H9 (cell line): ENCODE measurements around the gene SLPI. TPM values are rescaled to one million over a fixed set of nuclear protein-coding genes. Genes with fewer than 3 reads are reported as not detected.

Source experiments
- DNase-seq: peaks from one replicate; pipeline ENCODE4 v3.0.0-alpha.2; 2017
- H2AFZ ChIP-seq: one replicate; pipeline ENCODE4 v1.6.1; 2013; ENCODE audit warnings: mild to moderate bottlenecking, low read length, control low read depth, moderate library complexity
- H2AK5ac ChIP-seq: 2 replicates; pipeline ENCODE4 v1.6.1; 2013; ENCODE audit warnings: low read length, control low read depth, mixed read lengths; ENCODE audit not compliant: insufficient read length
- H2BK120ac ChIP-seq: one replicate; pipeline ENCODE4 v1.6.1; 2013; ENCODE audit warnings: low read depth, mild to moderate bottlenecking, low read length, control low read depth, inconsistent platforms; ENCODE audit not compliant: poor library complexity, severe bottlenecking
- H2BK12ac ChIP-seq: 2 replicates; pipeline ENCODE4 v1.6.1; 2013; ENCODE audit warnings: low read length, control low read depth, mixed read lengths, low read depth; ENCODE audit not compliant: insufficient read length
- H2BK15ac ChIP-seq: 2 replicates; pipeline ENCODE4 v1.6.1; 2013; ENCODE audit warnings: low read depth, low read length, control low read depth
- H2BK20ac ChIP-seq: one replicate; pipeline ENCODE4 v1.6.1; 2013; ENCODE audit warnings: low read depth, mild to moderate bottlenecking, low read length, control low read depth, inconsistent platforms; ENCODE audit not compliant: poor library complexity, severe bottlenecking
- H2BK5ac ChIP-seq: 2 replicates; pipeline ENCODE4 v1.6.1; 2013; ENCODE audit warnings: low read length, control low read depth, mixed read lengths; ENCODE audit not compliant: insufficient read length
- H3K14ac ChIP-seq: 2 replicates; pipeline ENCODE4 v1.6.1; 2013; ENCODE audit warnings: low read length, control low read depth; ENCODE audit not compliant: insufficient read depth
- H3K18ac ChIP-seq: 2 replicates; pipeline ENCODE4 v1.6.1; 2013; ENCODE audit warnings: low read depth, mild to moderate bottlenecking, mixed read lengths, low read length, control low read depth; ENCODE audit not compliant: insufficient read length
- H3K23ac ChIP-seq: 2 replicates; pipeline ENCODE4 v1.6.1; 2013; ENCODE audit warnings: low read length, control low read depth, mixed read lengths, low read depth; ENCODE audit not compliant: insufficient read length
- H3K23me2 ChIP-seq: 2 replicates; pipeline ENCODE4 v1.6.1; 2013; ENCODE audit warnings: low read depth, mild to moderate bottlenecking, mixed read lengths, low read length, control low read depth; ENCODE audit not compliant: insufficient read length, poor library complexity, severe bottlenecking
- H3K27ac ChIP-seq: 2 replicates; pipeline ENCODE4 v1.5.1; 2013; ENCODE audit warnings: low read length, control low read depth, mixed read lengths, low read depth; ENCODE audit not compliant: insufficient read length
- H3K27me3 ChIP-seq: 2 replicates; pipeline ENCODE4 v1.6.1; 2013; ENCODE audit warnings: low read length, control low read depth, inconsistent platforms; ENCODE audit not compliant: insufficient read depth
- H3K4ac ChIP-seq: 2 replicates; pipeline ENCODE4 v1.6.1; 2013; ENCODE audit warnings: low read depth, mild to moderate bottlenecking, control low read depth, inconsistent platforms, low read length, moderate library complexity
- H3K4me1 ChIP-seq: 2 replicates; pipeline ENCODE4 v1.6.1; 2013; ENCODE audit warnings: low read length, control low read depth, inconsistent platforms; ENCODE audit not compliant: insufficient read depth
- H3K4me2 ChIP-seq: 2 replicates; pipeline ENCODE4 v1.6.1; 2013; ENCODE audit warnings: low read length, control low read depth, mixed read lengths; ENCODE audit not compliant: insufficient read length, insufficient read depth
- H3K56ac ChIP-seq: 2 replicates; pipeline ENCODE4 v1.6.1; 2013; ENCODE audit warnings: low read depth, mild to moderate bottlenecking, mixed read lengths, low read length, control low read depth; ENCODE audit not compliant: insufficient read length
- H3K79me1 ChIP-seq: 2 replicates; pipeline ENCODE4 v1.6.1; 2013; ENCODE audit warnings: low read depth, mild to moderate bottlenecking, moderate library complexity, low read length, control low read depth, inconsistent platforms; ENCODE audit not compliant: insufficient read depth, poor library complexity, severe bottlenecking
- H3K79me2 ChIP-seq: 2 replicates; pipeline ENCODE4 v1.6.1; 2013; ENCODE audit warnings: low read length, control low read depth, inconsistent platforms; ENCODE audit not compliant: insufficient read depth
- H3K9ac ChIP-seq: 2 replicates; pipeline ENCODE4 v1.6.1; 2013; ENCODE audit warnings: low read length, control low read depth, mixed read lengths; ENCODE audit not compliant: insufficient read length; ENCODE audit errors: extremely low read depth
- H3K9me3 ChIP-seq: one replicate; pipeline ENCODE4 v1.6.1; 2013; ENCODE audit warnings: low read depth, low read length, inconsistent platforms; ENCODE audit not compliant: control insufficient read depth
- H3T11ph ChIP-seq: one replicate; pipeline ENCODE4 v1.6.1; 2013; ENCODE audit warnings: mild to moderate bottlenecking, low read length, control low read depth, inconsistent platforms
- H4K20me1 ChIP-seq: one replicate; pipeline ENCODE4 v1.6.1; 2013; ENCODE audit not compliant: control insufficient read depth, insufficient read length, insufficient read depth
- H4K5ac ChIP-seq: 2 replicates; pipeline ENCODE4 v1.6.1; 2013; ENCODE audit warnings: low read depth, mild to moderate bottlenecking, mixed read lengths, low read length, control low read depth; ENCODE audit not compliant: insufficient read length
- H4K8ac ChIP-seq: replicated peaks from 2 replicates; pipeline ENCODE4 v1.6.1; 2013; ENCODE audit warnings: low read length, control low read depth, mixed read lengths, low read depth; ENCODE audit not compliant: insufficient read length
- H4K91ac ChIP-seq: 2 replicates; pipeline ENCODE4 v1.6.1; 2013; ENCODE audit warnings: low read depth, mild to moderate bottlenecking, moderate library complexity, mixed read lengths, low read length, control low read depth; ENCODE audit not compliant: insufficient read length
- H3K27ac Mint-ChIP-seq, 3 experiments: 2 replicates in 2 of 3; 3 replicates in 1 of 3; pipeline ENCODE4 v1.8.0; 2020 to 2021; ENCODE audit warnings: mixed read lengths in 3 of 3, mild to moderate bottlenecking in 1 of 3, moderate library complexity in 1 of 3
- H3K27me3 Mint-ChIP-seq: 2 replicates; pipeline ENCODE4 v1.8.0; 2021; ENCODE audit warnings: low read depth, mild to moderate bottlenecking, moderate library complexity, mixed read lengths
- H3K36me3 Mint-ChIP-seq, 3 experiments: 2 replicates in 2 of 3; 3 replicates in 1 of 3; pipeline ENCODE4 v1.8.0; 2020 to 2021; ENCODE audit warnings: low read depth in 3 of 3, mixed read lengths in 3 of 3; ENCODE audit not compliant: insufficient read depth in 1 of 3
- H3K4me1 Mint-ChIP-seq, 2 experiments: 2 replicates each; pipeline ENCODE4 v1.8.0; 2020; ENCODE audit warnings: mixed read lengths in 2 of 2
- H3K4me3 Mint-ChIP-seq, 2 experiments: 2 replicates in 1 of 2; 3 replicates in 1 of 2; pipeline ENCODE4 v1.8.0; 2020 to 2021; ENCODE audit warnings: mild to moderate bottlenecking in 2 of 2, mixed read lengths in 2 of 2, moderate library complexity in 1 of 2
- H3K9me3 Mint-ChIP-seq, 2 experiments: 2 replicates in 1 of 2; 3 replicates in 1 of 2; pipeline ENCODE4 v1.8.0; 2020; ENCODE audit warnings: mild to moderate bottlenecking in 2 of 2, mixed read lengths in 2 of 2, moderate library complexity in 1 of 2
- WGBS: extraction: QIAGEN DNeasy Blood & Tissue Kit; methylation state at CpG from one replicate; pipeline ENCODE4 v1.1.7; 2013; ENCODE audit warnings: missing lambda C conversion rate, low lambda C conversion rate, mixed read lengths; ENCODE audit not compliant: insufficient read length; ENCODE audit errors: extremely low coverage; 5-methylcytosine and 5-hydroxymethylcytosine counted together
- total RNA-seq: library from RNA; stranded (reverse); gene quantifications from 2 replicates; pipeline ENCODE4 v1.2.1, GENCODE V29; 2021
- TF ChIP-seq, protein P1 (sequence below): fragments of 200-600 bp; sonication (generic); conservative IDR thresholded peaks from 3 replicates; pipeline ENCODE4 v1.8.0; 2021; ENCODE audit warnings: antibody characterized with exemption, mild to moderate bottlenecking

SLPI gene
- total RNA-seq, 1 experiment from 2014 or later = not detected

DNA sequence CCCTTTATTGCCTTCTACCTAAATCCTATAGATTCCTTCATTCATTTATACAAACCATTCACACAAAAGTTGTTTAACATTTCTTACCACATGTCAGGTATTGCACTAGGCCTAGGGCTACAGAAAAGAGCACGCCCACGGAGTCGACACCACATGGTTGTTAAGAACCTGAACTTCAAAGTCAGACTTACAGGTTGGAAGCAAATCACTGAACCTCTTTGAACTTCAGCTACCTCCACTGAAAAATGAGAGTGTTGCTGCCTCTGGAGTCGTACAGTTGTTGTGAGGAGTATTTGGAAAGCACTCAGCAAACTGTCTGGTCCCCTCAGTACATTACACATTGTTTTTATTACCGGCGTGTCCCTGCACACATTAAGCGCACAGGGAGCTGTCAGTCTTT, 3.3 kb upstream of the SLPI start:
- H3K14ac ChIP-seq = no peak overlapping the region
- H3T11ph ChIP-seq = no peak overlapping the region
- H3K18ac ChIP-seq = no peak overlapping the region
- no peak overlapping the region for H3K9ac ChIP-seq
- DNase-seq = no peak
- H2AK5ac ChIP-seq = no peak overlapping the region
- H3K79me1 ChIP-seq = no peaks in the 10 kb centered on the region
- peaks cover 16 to 21% of the 10 kb centered on the region in 2 experiments for H3K4me1 Mint-ChIP-seq
- H4K20me1 ChIP-seq = no peaks in the 10 kb centered on the region
- H3K27ac Mint-ChIP-seq = no peak overlapping the region
- H2BK15ac ChIP-seq = no peak overlapping the region
- H2BK12ac ChIP-seq = no peak overlapping the region
- no peak overlapping the region for H2BK120ac ChIP-seq
- no peak overlapping the region for H3K4ac ChIP-seq
- H3K9me3 ChIP-seq = no peaks in the 10 kb centered on the region
- H2AFZ ChIP-seq = no peak overlapping the region
- no peaks in the 10 kb centered on the region for H3K79me2 ChIP-seq
- H3K23ac ChIP-seq = no peak overlapping the region
- H2BK5ac ChIP-seq = no peak overlapping the region
- H3K36me3 Mint-ChIP-seq = no peaks in the 10 kb centered on the region
- no peak overlapping the region for H3K4me2 ChIP-seq
- no CpG with 5 or more reads among the region's 7 CpGs for WGBS
- no peaks in the 10 kb centered on the region for H3K23me2 ChIP-seq
- no peak overlapping the region for H4K5ac ChIP-seq
- no peak overlapping the region for H2BK20ac ChIP-seq
- H3K4me3 Mint-ChIP-seq = no peak overlapping the region
- H4K91ac ChIP-seq = no peak overlapping the region
- H3K27ac ChIP-seq = no peak overlapping the region
- H3K56ac ChIP-seq = no peak overlapping the region
- TF ChIP-seq, protein P1, sequence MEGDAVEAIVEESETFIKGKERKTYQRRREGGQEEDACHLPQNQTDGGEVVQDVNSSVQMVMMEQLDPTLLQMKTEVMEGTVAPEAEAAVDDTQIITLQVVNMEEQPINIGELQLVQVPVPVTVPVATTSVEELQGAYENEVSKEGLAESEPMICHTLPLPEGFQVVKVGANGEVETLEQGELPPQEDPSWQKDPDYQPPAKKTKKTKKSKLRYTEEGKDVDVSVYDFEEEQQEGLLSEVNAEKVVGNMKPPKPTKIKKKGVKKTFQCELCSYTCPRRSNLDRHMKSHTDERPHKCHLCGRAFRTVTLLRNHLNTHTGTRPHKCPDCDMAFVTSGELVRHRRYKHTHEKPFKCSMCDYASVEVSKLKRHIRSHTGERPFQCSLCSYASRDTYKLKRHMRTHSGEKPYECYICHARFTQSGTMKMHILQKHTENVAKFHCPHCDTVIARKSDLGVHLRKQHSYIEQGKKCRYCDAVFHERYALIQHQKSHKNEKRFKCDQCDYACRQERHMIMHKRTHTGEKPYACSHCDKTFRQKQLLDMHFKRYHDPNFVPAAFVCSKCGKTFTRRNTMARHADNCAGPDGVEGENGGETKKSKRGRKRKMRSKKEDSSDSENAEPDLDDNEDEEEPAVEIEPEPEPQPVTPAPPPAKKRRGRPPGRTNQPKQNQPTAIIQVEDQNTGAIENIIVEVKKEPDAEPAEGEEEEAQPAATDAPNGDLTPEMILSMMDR = no peak
- peaks cover 4% of the 10 kb centered on the region; the same call in 1 of the 2 replicates for H3K4me1 ChIP-seq
- no peaks in the 10 kb centered on the region for H3K9me3 Mint-ChIP-seq
- H4K8ac ChIP-seq = no peak overlapping the region
- H3K27me3 ChIP-seq = no peaks in the 10 kb centered on the region
- peaks cover 4% of the 10 kb centered on the region for H3K27me3 Mint-ChIP-seq
